ENCODE data around the gene NR6A1. TPM values are rescaled to one million over a fixed set of nuclear protein-coding genes. Genes with fewer than 3 reads are reported as not detected.

NR6A1 gene
- total and polyA plus RNA-seq, 9 donors = 0.41 to 0.93 (median 0.62) TPM

DNA sequence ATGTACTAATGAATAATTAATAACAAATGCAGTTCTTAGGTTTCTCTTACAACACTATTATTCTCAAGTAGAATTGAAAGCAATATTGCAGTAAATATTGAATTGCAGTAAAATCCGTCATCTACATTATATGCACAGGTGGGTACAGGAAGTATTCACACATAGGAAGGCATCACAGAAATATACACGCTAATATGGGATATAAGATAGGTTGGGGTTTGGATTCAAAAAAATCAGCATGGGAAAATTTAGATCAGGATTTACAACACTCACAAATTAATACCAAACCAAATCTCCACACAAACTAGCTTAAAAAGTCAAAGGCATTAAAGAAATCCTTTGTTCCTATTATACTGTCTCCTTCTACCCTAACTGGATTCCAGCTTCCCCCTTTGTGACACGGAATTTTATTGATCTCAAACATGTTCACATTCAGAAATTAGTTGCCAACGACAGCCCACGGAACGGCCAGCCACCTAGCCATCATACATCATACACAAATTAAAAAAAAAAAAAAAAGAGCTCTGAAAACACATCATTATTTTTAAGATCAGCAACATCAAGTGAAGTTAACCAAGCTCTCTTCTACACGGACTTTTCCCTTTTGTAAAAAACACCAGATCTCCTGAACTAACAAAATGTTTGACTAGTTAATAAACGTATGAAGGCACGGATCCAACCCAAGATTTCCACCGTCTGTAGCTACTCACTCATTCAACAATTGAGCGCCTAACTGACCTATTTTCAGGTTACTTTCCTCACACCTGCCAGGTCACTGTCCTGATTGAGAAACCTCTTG, 2.2 kb downstream of the NR6A1 start:
- no peak overlapping the region for H3K4me3 ChIP-seq (ENCODE audit: low read length)

DNA sequence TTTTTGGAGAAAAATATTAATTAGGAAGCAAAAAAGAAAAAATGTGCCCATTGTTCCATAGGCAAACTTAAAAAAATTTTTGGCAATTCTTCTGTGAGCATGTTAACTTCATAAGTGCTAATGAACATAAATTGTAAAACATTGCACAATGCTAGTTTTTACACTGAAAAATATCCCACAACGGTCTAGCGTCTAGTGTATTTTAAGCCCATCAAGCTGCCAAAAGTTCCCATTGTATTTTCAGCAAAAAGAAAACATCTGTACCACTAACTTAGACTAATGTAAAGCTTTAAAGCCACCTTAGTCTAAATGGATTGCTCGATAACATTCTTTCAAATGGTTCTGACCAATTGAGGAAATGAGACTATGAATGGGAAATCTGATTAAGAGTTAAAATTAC, 2.8 kb downstream of the NR6A1 start:
- WGBS (ENCODE audit: insufficient coverage) = 60% methylated on average over 2 of the region's 3 CpGs

More for the DNA sequence above, 2.2 kb downstream of the NR6A1 start:
- H3K4me1 ChIP-seq (ENCODE audit: control insufficient read depth, insufficient read depth, low read length) = peaks cover 18% of the 10 kb centered on the region
- peaks cover 29% of the 10 kb centered on the region for H3K27me3 ChIP-seq (ENCODE audit: control insufficient read depth, insufficient read depth, low read length)
- 20% methylated on average over 2 of the region's 11 CpGs for WGBS (ENCODE audit: insufficient coverage)
- H3K9me3 ChIP-seq (replicated peaks; ENCODE audit: control insufficient read depth, low read depth, low read length) = no peaks in the 10 kb centered on the region
- H3K36me3 ChIP-seq (ENCODE audit: control insufficient read depth, insufficient read depth, low read length) = no peaks in the 10 kb centered on the region
- DNase-seq = no peak
- H3K27ac ChIP-seq (ENCODE audit: low read length) = no peak overlapping the region

DNA sequence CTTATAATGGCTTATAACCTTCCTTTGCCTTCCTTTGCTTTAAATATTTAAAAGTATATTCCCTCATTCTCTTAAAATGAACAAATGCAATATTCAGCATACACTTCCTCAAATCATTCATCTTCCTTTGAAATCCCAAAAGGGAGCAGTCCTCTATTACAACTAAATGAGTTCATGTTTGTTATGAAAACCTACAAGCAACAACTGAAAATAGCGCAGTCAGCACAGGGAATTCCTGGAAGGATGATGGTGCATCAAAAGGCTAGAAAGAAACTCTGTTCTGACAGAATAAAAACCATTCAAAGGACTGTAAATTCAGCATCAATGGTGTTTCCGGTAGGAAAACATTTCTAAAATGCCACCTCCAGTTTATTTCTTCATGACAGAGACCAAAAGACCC, 3.3 kb downstream of the NR6A1 start:
- Histone ChIP-seq H3K27me3 (ENCODE audit: control insufficient read depth, insufficient read depth, low read length) (peaks cover 29% of the 10 kb centered on the region), H3K4me3 (ENCODE audit: low read length) (no peak overlapping the region), H3K27ac (ENCODE audit: low read length) (no peak overlapping the region), H3K36me3 (ENCODE audit: control insufficient read depth, insufficient read depth, low read length) (no peaks in the 10 kb centered on the region), H3K4me1 (ENCODE audit: control insufficient read depth, insufficient read depth, low read length) (peaks cover 18% of the 10 kb centered on the region), H3K9me3 (replicated peaks; ENCODE audit: control insufficient read depth, low read depth, low read length) (no peaks in the 10 kb centered on the region)
- no CpG with 5 or more reads among the region's 2 CpGs for WGBS (ENCODE audit: insufficient coverage)
- DNase-seq = no peak

More for the DNA sequence above, 2.8 kb downstream of the NR6A1 start:
- H3K36me3 ChIP-seq (ENCODE audit: control insufficient read depth, insufficient read depth, low read length) = no peaks in the 10 kb centered on the region
- H3K27me3 ChIP-seq (ENCODE audit: control insufficient read depth, insufficient read depth, low read length) = peaks cover 29% of the 10 kb centered on the region
- DNase-seq = no peak
- no peak overlapping the region for H3K4me3 ChIP-seq (ENCODE audit: low read length)
- H3K9me3 ChIP-seq (replicated peaks; ENCODE audit: control insufficient read depth, low read depth, low read length) = no peaks in the 10 kb centered on the region
- peaks cover 18% of the 10 kb centered on the region for H3K4me1 ChIP-seq (ENCODE audit: control insufficient read depth, insufficient read depth, low read length)
- H3K27ac ChIP-seq (ENCODE audit: low read length) = no peak overlapping the region

DNA sequence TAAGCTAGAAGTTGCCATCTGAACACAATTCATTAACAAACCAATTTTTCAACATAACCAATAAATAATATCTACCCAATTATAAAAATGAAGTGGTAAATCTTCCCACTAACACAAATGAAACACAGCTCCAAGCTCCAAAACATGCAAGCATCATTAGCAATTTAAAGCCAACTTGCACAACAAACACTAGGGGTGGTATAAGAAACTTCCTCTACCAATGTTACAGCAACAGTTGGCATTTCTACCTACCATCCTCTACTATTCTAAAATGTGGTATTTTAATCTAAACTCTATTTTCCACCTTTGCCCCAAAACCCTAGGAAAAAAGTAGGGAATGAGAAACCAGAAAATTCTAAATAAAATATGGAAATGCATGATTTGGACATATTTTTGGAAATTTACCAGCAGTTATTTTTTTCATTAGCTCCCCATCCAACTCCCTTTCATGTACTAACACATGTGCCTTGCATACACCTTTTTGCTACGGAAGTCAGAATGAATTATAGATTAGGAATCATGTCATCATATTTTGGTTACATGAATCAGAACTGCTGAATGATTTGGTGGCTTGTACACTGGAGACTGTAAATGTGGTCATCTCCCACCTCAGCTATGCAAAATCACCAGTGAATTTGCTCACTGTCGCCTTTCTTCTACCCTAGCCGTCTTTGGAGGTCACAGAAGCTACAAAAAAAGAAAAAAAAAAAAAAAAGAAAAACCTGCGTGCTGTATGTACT, 4.1 kb downstream of the NR6A1 start:
- Histone ChIP-seq H3K9me3 (replicated peaks; ENCODE audit: control insufficient read depth, low read depth, low read length) (no peaks in the 10 kb centered on the region), H3K4me1 (ENCODE audit: control insufficient read depth, insufficient read depth, low read length) (peaks cover 18% of the 10 kb centered on the region), H3K4me3 (ENCODE audit: low read length) (no peak overlapping the region), H3K27ac (ENCODE audit: low read length) (no peak overlapping the region), H3K36me3 (ENCODE audit: control insufficient read depth, insufficient read depth, low read length) (no peaks in the 10 kb centered on the region), H3K27me3 (ENCODE audit: control insufficient read depth, insufficient read depth, low read length) (peaks cover 29% of the 10 kb centered on the region)
- no peak for DNase-seq
- no CpG with 5 or more reads among the region's 4 CpGs for WGBS (ENCODE audit: insufficient coverage)

DNA sequence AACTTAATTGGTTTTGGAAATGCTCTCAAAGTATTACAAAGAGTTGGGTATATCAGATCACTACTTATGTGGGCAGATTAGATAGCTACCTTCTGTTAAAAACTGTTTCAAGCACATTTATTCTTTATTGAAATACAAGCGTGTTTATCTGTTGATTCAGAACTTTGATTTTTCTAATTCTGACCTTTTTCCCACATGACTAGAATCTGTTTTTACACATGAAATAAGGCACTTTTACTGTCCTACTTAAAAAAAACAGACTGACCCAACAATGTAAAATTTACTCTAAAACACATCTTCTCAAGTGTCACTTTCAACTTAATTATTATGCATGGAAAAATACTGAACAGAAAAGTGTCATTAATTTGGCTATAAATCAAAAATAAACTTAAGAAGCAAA, 4.8 kb downstream of the NR6A1 start:
- H3K9me3 ChIP-seq (replicated peaks; ENCODE audit: control insufficient read depth, low read depth, low read length) = no peaks in the 10 kb centered on the region
- peaks cover 14% of the 10 kb centered on the region for H3K4me1 ChIP-seq (ENCODE audit: control insufficient read depth, insufficient read depth, low read length)
- H3K27me3 ChIP-seq (ENCODE audit: control insufficient read depth, insufficient read depth, low read length) = peaks cover 29% of the 10 kb centered on the region
- H3K4me3 ChIP-seq (ENCODE audit: low read length) = no peak overlapping the region
- WGBS (ENCODE audit: insufficient coverage) = no CpG with 5 or more reads among the region's 1 CpG
- H3K27ac ChIP-seq (ENCODE audit: low read length) = no peak overlapping the region
- DNase-seq = no peak
- H3K36me3 ChIP-seq (ENCODE audit: control insufficient read depth, insufficient read depth, low read length) = no peaks in the 10 kb centered on the region

DNA sequence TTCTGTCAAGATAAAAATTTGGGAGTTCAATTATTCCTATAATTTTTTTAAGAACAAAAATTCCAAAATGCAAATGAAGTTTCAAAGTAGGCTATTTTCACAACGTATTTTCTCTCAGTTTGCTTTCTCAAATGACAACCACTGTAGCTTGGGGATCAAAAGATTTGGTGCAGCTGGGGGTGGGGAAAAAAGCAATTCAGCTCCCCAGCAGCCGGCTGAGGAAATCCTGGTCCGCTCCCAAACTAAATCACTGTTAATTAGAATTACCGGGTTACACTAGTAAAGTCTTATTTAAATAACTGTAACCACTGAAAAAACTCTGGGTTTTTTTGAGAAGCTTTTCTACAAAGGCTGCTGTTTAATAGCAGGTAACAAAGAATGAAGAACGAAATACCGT, 5.7 kb downstream of the NR6A1 start:
- no CpG with 5 or more reads among the region's 6 CpGs for WGBS (ENCODE audit: insufficient coverage)
- no peak overlapping the region for H3K4me3 ChIP-seq (ENCODE audit: low read length)

DNA sequence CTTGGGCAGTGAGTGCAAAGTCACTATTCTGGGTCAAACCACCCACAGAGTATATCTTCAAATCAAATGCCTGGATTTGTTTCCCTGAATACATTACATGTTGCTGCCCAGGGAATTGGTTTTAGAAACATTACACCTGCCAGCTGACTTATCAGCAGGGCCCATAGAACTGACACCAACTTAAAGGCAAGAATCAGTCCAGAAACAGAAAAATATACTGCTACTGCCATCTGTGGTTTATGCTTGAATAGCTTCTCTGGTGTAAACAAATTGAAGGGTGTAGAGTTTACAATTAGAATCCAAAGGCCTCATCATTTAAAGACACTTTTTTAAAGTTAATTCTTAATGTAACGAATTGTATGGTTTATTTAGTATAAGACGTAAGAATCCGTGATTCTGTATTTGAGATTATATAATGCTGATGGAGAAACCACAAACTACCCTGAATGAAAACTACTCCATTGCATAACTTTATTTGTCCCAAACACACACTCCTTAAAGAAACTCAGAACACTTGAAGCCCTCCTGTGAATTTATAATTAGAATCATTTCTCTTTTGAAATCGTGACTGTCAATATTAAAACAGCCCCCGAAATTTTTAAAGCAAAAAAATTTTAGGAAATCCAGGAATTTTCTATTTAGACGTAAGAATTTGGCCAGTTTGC, 6.2 kb downstream of the NR6A1 start:
- Histone ChIP-seq H3K4me1 (ENCODE audit: control insufficient read depth, insufficient read depth, low read length) (peaks cover 7% of the 10 kb centered on the region), H3K36me3 (ENCODE audit: control insufficient read depth, insufficient read depth, low read length) (no peaks in the 10 kb centered on the region), H3K27ac (ENCODE audit: low read length) (no peak overlapping the region), H3K9me3 (replicated peaks; ENCODE audit: control insufficient read depth, low read depth, low read length) (no peaks in the 10 kb centered on the region), H3K27me3 (ENCODE audit: control insufficient read depth, insufficient read depth, low read length) (peaks cover 19% of the 10 kb centered on the region), H3K4me3 (ENCODE audit: low read length) (no peak overlapping the region)
- no CpG with 5 or more reads among the region's 6 CpGs for WGBS (ENCODE audit: insufficient coverage)
- DNase-seq = no peak

More for the DNA sequence above, 5.7 kb downstream of the NR6A1 start:
- no peaks in the 10 kb centered on the region for H3K36me3 ChIP-seq (ENCODE audit: control insufficient read depth, insufficient read depth, low read length)
- no peak for DNase-seq
- peaks cover 24% of the 10 kb centered on the region for H3K27me3 ChIP-seq (ENCODE audit: control insufficient read depth, insufficient read depth, low read length)
- no peak overlapping the region for H3K27ac ChIP-seq (ENCODE audit: low read length)
- H3K9me3 ChIP-seq (replicated peaks; ENCODE audit: control insufficient read depth, low read depth, low read length) = no peaks in the 10 kb centered on the region
- peaks cover 12% of the 10 kb centered on the region for H3K4me1 ChIP-seq (ENCODE audit: control insufficient read depth, insufficient read depth, low read length)

DNA sequence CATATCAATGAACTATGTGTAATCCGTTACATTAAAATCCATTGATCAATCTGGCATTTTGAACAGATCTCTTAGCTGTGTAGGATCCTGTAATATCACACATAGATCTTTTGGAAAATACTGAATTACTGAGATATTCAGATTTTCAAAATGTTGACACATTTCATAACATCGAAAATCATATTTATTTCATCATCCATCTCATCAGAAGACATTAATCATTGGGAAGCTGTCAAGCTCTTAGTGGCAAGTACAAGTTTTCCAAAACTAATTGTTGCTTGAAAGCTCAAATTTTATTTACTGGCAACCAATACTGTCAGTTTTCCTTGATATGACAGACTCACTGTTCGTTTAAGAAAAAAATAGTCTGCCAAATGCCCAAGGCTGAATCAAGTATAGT, 8.5 kb downstream of the NR6A1 start:
- no peak overlapping the region for H3K27ac ChIP-seq (ENCODE audit: low read length)
- no peaks in the 10 kb centered on the region for H3K4me1 ChIP-seq (ENCODE audit: control insufficient read depth, insufficient read depth, low read length)
- WGBS (ENCODE audit: insufficient coverage) = no CpG with 5 or more reads among the region's 3 CpGs
- no peak for DNase-seq
- H3K9me3 ChIP-seq (replicated peaks; ENCODE audit: control insufficient read depth, low read depth, low read length) = no peaks in the 10 kb centered on the region
- H3K4me3 ChIP-seq (ENCODE audit: low read length) = no peak overlapping the region
- no peaks in the 10 kb centered on the region for H3K36me3 ChIP-seq (ENCODE audit: control insufficient read depth, insufficient read depth, low read length)
- peaks cover 6% of the 10 kb centered on the region for H3K27me3 ChIP-seq (ENCODE audit: control insufficient read depth, insufficient read depth, low read length)

DNA sequence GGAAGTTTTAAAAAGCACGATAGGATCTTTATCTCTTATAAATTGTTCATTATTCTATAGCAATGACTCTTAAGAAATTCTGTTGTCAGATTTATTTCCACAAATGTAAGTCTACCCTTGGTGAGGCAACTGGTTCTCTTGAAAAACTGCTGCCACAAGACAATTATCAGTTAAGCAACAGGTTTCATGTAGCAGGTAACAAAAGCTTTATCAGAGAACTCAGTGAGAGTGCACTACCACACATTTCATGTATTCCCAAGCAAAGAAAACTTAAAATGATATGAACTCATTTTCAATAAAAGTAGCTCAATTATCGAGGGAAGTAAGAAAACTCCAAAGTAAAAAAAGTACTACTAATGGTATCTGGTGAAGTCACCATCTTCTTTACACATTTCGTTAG, 9.4 kb downstream of the NR6A1 start:
- Histone ChIP-seq H3K27me3 (ENCODE audit: control insufficient read depth, insufficient read depth, low read length) (peaks cover 7% of the 10 kb centered on the region), H3K4me3 (ENCODE audit: low read length) (no peak overlapping the region), H3K9me3 (replicated peaks; ENCODE audit: control insufficient read depth, low read depth, low read length) (no peaks in the 10 kb centered on the region), H3K4me1 (ENCODE audit: control insufficient read depth, insufficient read depth, low read length) (no peaks in the 10 kb centered on the region), H3K36me3 (ENCODE audit: control insufficient read depth, insufficient read depth, low read length) (no peaks in the 10 kb centered on the region), H3K27ac (ENCODE audit: low read length) (no peak overlapping the region)
- DNase-seq = no peak
- WGBS (ENCODE audit: insufficient coverage) = no CpG with 5 or more reads among the region's 3 CpGs

DNA sequence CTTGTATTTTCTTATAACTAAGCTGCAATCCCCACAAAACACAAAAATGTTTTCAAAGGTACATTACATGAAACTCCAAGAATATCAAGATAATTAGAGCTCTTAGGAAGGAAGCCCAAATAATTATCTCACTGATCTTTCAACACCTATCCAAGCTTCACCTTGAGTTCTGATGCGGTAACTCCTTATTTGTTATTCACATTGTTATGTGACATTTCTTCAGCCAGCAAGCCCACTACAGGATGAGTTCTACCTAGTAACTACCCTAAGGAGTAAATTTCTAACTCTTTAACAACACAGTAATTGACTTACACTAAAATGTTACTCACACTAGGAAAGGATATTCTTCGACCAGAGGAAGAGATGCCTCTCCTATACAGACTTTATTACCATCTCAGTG, 9.9 kb downstream of the NR6A1 start:
- no peak overlapping the region for H3K27ac ChIP-seq (ENCODE audit: low read length)
- DNase-seq = no peak
- H3K27me3 ChIP-seq (ENCODE audit: control insufficient read depth, insufficient read depth, low read length) = peaks cover 8% of the 10 kb centered on the region
- H3K36me3 ChIP-seq (ENCODE audit: control insufficient read depth, insufficient read depth, low read length) = no peaks in the 10 kb centered on the region
- WGBS (ENCODE audit: insufficient coverage) = no CpG with 5 or more reads among the region's 2 CpGs
- H3K9me3 ChIP-seq (replicated peaks; ENCODE audit: control insufficient read depth, low read depth, low read length) = no peaks in the 10 kb centered on the region
- no peaks in the 10 kb centered on the region for H3K4me1 ChIP-seq (ENCODE audit: control insufficient read depth, insufficient read depth, low read length)
- H3K4me3 ChIP-seq (ENCODE audit: low read length) = no peak overlapping the region
